Left lung (tissue), 10 donors: Measurements from ENCODE around the gene TCERG1. TPM values are rescaled to one million over a fixed set of nuclear protein-coding genes. Genes with fewer than 3 reads are reported as not detected.

Source experiments
- ATAC-seq: fragments of 200-7000 bp; cut with Tn5 transposase; one replicate; pipeline ENCODE4 v1.9.1; 2020; ENCODE audit warnings: moderate library complexity
- DNase-seq, 4 donors: peaks; one replicate each; pipeline ENCODE4 v3.0.0-alpha.2; 2013 to 2020
- H3K27ac ChIP-seq, 2 donors: fragments of 200-600 bp; sonication (generic) in 1 of 2; one replicate each; pipeline versions ENCODE4 v1.5.0 to v1.8.0; 2020 to 2021
- H3K27me3 ChIP-seq, 2 donors: fragments of 200-600 bp; sonication (generic) in 1 of 2; one replicate each; pipeline versions ENCODE4 v1.5.0 to v1.8.0; 2020 to 2021
- H3K36me3 ChIP-seq, 2 donors: fragments of 200-600 bp; sonication (generic) in 1 of 2; one replicate each; pipeline versions ENCODE4 v1.5.0 to v1.8.0; 2020 to 2021
- H3K4me1 ChIP-seq, 2 donors: fragments of 200-600 bp; one replicate each; pipeline ENCODE4 v1.8.0; 2021
- H3K4me3 ChIP-seq, 2 donors: fragments of 200-600 bp; sonication (generic) in 1 of 2; one replicate each; pipeline versions ENCODE4 v1.5.0 to v1.8.0; 2020 to 2021; ENCODE audit warnings: mild to moderate bottlenecking in 1 of 2
- H3K9me3 ChIP-seq, 2 donors: fragments of 200-600 bp; sonication (generic) in 1 of 2; one replicate each; pipeline versions ENCODE4 v1.5.0 to v1.8.0; 2020 to 2021
- intact Hi-C, 2 donors: fragments of 100-400 bp; cut with DNase I; formaldehyde crosslinking; loops; one replicate each; pipeline versions ENCODE4 v1.11.2 to v1.14.2; 2022
- polyA plus RNA-seq, 6 donors: library from polyadenylated mRNA; unstranded; fragments of 120-200 nt; gene quantifications; one replicate each; pipeline ENCODE4 v1.2.1, GENCODE V29; 2013; ENCODE audit not compliant: insufficient read length in 6 of 6
- total RNA-seq, 2 donors: library from RNA; stranded (reverse); fragmentation: NEBNext Ultra II Directional; extraction: Animal tissue kit (Norgen Biotek cat#: 25700); gene quantifications; one replicate each; pipeline ENCODE4 v1.2.1, GENCODE V29; 2021
- TF ChIP-seq, protein P1 (sequence below), 2 donors: fragments of 200-600 bp; sonication (generic) in 1 of 2; IDR thresholded peaks; one replicate each; pipeline versions ENCODE4 v1.5.0 to v1.8.0; 2021; ENCODE audit warnings: antibody characterized with exemption in 2 of 2
- donor health status: DM: no; HTN: yes; CAD: no.
- donor health status: DM: no; HTN: no; CAD: no.

Gene TCERG1
- total and polyA plus RNA-seq, 8 donors = 34.0 to 163 (median 145) TPM

DNA sequence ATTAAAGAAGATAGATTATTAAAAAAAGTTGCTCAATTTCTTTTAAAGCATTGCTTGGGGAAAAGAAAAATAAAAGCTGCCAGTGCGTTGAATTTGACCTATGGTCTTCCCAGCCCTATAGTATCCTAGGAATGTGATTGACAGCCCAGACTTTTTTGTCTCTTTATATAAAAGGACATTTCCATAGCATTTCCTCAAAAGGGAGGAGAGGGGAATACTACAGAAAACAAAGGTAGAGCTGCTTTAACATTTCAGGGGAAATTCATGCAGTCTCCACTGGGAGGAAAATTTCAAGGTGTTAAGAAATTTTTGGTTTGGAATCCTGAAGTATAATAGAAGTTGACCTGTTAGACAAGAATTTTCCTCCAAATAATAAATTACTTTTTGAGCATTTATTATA is 86.7 kb downstream of the TCERG1 start:
- TF ChIP-seq, protein P1, sequence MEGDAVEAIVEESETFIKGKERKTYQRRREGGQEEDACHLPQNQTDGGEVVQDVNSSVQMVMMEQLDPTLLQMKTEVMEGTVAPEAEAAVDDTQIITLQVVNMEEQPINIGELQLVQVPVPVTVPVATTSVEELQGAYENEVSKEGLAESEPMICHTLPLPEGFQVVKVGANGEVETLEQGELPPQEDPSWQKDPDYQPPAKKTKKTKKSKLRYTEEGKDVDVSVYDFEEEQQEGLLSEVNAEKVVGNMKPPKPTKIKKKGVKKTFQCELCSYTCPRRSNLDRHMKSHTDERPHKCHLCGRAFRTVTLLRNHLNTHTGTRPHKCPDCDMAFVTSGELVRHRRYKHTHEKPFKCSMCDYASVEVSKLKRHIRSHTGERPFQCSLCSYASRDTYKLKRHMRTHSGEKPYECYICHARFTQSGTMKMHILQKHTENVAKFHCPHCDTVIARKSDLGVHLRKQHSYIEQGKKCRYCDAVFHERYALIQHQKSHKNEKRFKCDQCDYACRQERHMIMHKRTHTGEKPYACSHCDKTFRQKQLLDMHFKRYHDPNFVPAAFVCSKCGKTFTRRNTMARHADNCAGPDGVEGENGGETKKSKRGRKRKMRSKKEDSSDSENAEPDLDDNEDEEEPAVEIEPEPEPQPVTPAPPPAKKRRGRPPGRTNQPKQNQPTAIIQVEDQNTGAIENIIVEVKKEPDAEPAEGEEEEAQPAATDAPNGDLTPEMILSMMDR (IDR thresholded peaks at IDR 0.05) = no peak
- Histone ChIP-seq H3K4me1 (no peaks in the 10 kb centered on the region), H3K9me3 (no peaks in the 10 kb centered on the region), H3K36me3 (no peaks in the 10 kb centered on the region), H3K27ac (no peak overlapping the region), H3K4me3 (no peak overlapping the region), H3K27me3 (no peaks in the 10 kb centered on the region)
- intact Hi-C loops = no loop called here
- no peak for DNase-seq
- ATAC-seq = no peak

DNA sequence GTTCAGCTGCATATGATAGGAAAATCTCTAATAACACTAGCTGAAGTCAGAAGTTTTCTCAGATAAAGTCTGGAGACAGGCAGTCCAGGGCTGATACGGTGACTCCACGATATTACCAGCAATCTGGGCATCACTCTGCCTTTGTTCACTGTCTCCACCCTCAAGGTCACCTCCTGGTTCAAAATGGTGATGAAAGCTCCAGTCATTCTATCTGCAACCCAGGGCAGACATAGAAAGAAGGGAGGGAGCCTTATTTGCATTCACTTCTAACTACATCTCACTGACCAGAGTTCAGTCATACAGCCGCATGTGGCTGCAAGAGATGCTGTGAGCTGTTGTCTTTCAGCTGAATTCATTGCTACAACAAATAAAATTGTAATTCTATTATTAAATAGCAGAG is 91.3 kb downstream of the TCERG1 start:
- Histone ChIP-seq H3K9me3 (no peaks in the 10 kb centered on the region), H3K4me1 (no peaks in the 10 kb centered on the region), H3K36me3 (no peaks in the 10 kb centered on the region), H3K27ac (no peak overlapping the region), H3K4me3 (no peak overlapping the region), H3K27me3 (no peaks in the 10 kb centered on the region)
- TF ChIP-seq, protein P1 (IDR thresholded peaks at IDR 0.05) = no peak
- DNase-seq (no peak), ATAC-seq (no peak)
- intact Hi-C loops = no loop called here

GRCh38 chr5:146539973-146540372 is 92.8 kb downstream of the TCERG1 start:
- ATAC-seq (no peak), DNase-seq (no peak)
- H3K36me3 ChIP-seq = no peaks in the 10 kb centered on the region
- intact Hi-C loops = loop anchor here in 1 of 2 donors (10.0 kb wide), 1 partner anchor 425 kb away; no protein-coding TSS in a partner anchor
- no peak overlapping the region for H3K4me3 ChIP-seq
- no peaks in the 10 kb centered on the region for H3K27me3 ChIP-seq
- no peaks in the 10 kb centered on the region for H3K9me3 ChIP-seq
- no peak overlapping the region for H3K27ac ChIP-seq
- H3K4me1 ChIP-seq = no peaks in the 10 kb centered on the region
- TF ChIP-seq, protein P1 (IDR thresholded peaks at IDR 0.05) = no peak

DNA sequence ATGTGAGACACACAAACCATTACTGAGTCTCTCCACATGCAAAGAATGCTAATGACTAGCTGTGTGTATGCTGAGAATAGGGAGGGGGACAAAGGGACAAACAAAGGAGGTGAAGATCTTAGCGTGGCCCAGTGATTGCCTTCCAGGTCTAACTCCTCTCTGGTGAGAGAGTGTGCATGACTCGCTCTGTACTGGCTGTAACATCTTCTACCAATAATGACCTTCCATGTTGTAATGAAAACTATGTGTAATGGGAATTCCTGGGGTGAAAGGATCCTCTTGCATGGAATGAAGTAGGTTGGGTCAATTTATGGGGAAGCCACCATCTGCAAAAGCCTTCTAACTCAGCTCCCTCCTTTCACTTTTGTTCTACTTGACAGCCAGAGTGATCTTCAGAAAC is 93.3 kb downstream of the TCERG1 start:
- TF ChIP-seq, protein P1 (IDR thresholded peaks at IDR 0.05) = no peak
- no peaks in the 10 kb centered on the region for H3K27me3 ChIP-seq
- ATAC-seq = no peak
- DNase-seq = no peak
- intact Hi-C loops = loop anchor here in 1 of 2 donors (10.0 kb wide), 1 partner anchor 424 kb away; no protein-coding TSS in a partner anchor
- no peak overlapping the region for H3K27ac ChIP-seq
- no peaks in the 10 kb centered on the region for H3K4me1 ChIP-seq
- H3K36me3 ChIP-seq = no peaks in the 10 kb centered on the region
- no peak overlapping the region for H3K4me3 ChIP-seq
- no peaks in the 10 kb centered on the region for H3K9me3 ChIP-seq

DNA sequence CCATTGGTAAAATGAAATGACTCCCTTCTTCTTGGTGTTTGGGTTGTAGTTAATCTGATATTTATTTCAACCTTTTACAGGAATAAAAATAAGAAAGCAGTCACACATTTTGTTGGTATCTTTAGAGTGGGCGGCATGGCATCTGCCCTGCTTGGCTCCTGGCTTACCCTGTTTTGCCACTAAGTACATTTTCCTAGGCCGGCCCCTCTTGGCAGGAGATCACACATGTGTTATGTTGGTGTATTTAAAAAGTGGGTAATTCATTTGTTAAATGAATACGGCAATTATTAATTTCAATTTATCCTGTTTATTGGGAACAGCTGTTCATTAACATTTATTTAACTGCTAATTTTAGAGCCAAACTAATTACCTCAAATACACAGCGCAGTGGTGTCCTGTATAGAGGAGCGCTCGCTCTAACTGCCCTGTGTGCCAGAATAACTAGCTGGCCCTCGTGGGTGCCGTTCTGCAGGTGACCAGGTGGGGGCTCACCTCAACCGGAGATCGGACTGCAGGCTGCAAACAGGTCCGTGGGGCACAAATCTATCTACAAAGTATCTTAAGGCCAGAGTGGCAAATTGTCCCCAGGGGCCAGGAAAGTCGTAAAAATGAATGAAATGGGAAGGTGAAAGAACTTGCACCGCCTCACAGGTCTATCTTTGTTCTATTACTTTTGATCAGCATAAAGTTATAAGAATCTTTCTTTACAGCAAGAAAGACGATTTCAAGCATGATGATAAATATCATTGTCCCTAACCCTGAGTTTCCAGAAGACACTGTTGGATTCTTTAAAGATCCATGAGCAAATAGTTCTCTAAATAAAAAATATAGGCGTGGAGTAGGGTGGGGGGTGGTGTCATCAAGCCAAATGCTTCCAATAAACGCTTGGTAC is 95.1 kb downstream of the TCERG1 start:
- Histone ChIP-seq H3K4me3 (no peak overlapping the region), H3K9me3 (no peaks in the 10 kb centered on the region), H3K27me3 (no peaks in the 10 kb centered on the region), H3K4me1 (no peaks in the 10 kb centered on the region), H3K27ac (no peak overlapping the region), H3K36me3 (no peaks in the 10 kb centered on the region)
- DNase-seq (peak; percentile 22 to 81 (median 51)), ATAC-seq (peak; percentile 98)
- intact Hi-C loops = loop anchor here in 1 of 2 donors (10.0 kb wide), 1 partner anchor 423 kb away; no protein-coding TSS in a partner anchor
- TF ChIP-seq, protein P1 (IDR thresholded peaks at IDR 0.05) = peak; percentile 64 to 67
